HG03175 (cell line): Measurements from ENCODE around the gene SBDS.
"Not testable (repeated sequence)": the region's sequence is repeated elsewhere in the genome, so short reads cannot be mapped to it uniquely, and the experiment has no call there.

ENCODE experiments used
- ATAC-seq: cut with Tn5 transposase; IDR thresholded peaks from one replicate; pipeline ENCODE4 v1.9.1; 2021; ENCODE audit warnings: mild to moderate bottlenecking, moderate library complexity; ENCODE audit not compliant: unreplicated experiment

Gene SBDS

GRCh38 chr7:66996444-66997191, 1.2 kb upstream of the SBDS start, which contains the start of gene TYW1:
Gene TYW1, plus strand, starts transcription at chr7:66996833. Its CDS starts 146 bp downstream, at chr7:66996979.
- ATAC-seq, result peak; percentile 90

- ATAC-seq, result peak; percentile 29
Measured at GRCh38 chr7:66994691-66995049, 716 bp downstream of the SBDS start.

GRCh38 chr7:66994051-66994450, 1.3 kb downstream of the SBDS start:
- ATAC-seq, result not testable (repeated sequence)

GRCh38 chr7:66989552-66989951, 5.8 kb downstream of the SBDS start:
- not testable (repeated sequence) for ATAC-seq

- ATAC-seq, result not testable (repeated sequence)
Measured at GRCh38 chr7:66980336-66980735, 15.1 kb downstream of the SBDS start.

GRCh38 chr7:66979013-66979412, 16.4 kb downstream of the SBDS start:
- not testable (repeated sequence) for ATAC-seq

- not testable (repeated sequence) for ATAC-seq
Measured at GRCh38 chr7:66978312-66978711, 17.1 kb downstream of the SBDS start.

- no peak for ATAC-seq
Measured at GRCh38 chr7:66974986-66975590, 20.3 kb downstream of the SBDS start.

- no peak for ATAC-seq
Measured at GRCh38 chr7:66970310-66970709, 25.1 kb downstream of the SBDS start.

- not testable (repeated sequence) for ATAC-seq
Measured at GRCh38 chr7:66969001-66969400, 26.4 kb downstream of the SBDS start.

- ATAC-seq, result no peak
Measured at GRCh38 chr7:66967029-66967428, 28.4 kb downstream of the SBDS start.

GRCh38 chr7:66964411-66964810, 31.0 kb downstream of the SBDS start:
- ATAC-seq, result no peak

- ATAC-seq, result no peak
Measured at GRCh38 chr7:66961096-66961495, 34.3 kb downstream of the SBDS start.

- no peak for ATAC-seq
Measured at GRCh38 chr7:66960192-66960591, 35.2 kb downstream of the SBDS start.

- ATAC-seq, result no peak
Measured at GRCh38 chr7:66958538-66959350, 36.6 kb downstream of the SBDS start.

GRCh38 chr7:66957595-66958290, 37.6 kb downstream of the SBDS start:
- no peak for ATAC-seq

- ATAC-seq, result no peak
Measured at GRCh38 chr7:66953044-66953427, 42.4 kb downstream of the SBDS start.

- no peak for ATAC-seq
Measured at GRCh38 chr7:66952343-66953043, 42.9 kb downstream of the SBDS start.

- ATAC-seq, result no peak
Measured at GRCh38 chr7:66950763-66951162, 44.6 kb downstream of the SBDS start.

GRCh38 chr7:66950311-66950710, 45.1 kb downstream of the SBDS start:
- no peak for ATAC-seq
